HG03521 (cell line): Measurements from ENCODE around the gene PMEPA1.

Experiments
- ATAC-seq: cut with Tn5 transposase; IDR thresholded peaks from one replicate; pipeline ENCODE4 v1.9.1; 2021; ENCODE audit warnings: mild to moderate bottlenecking, moderate library complexity; ENCODE audit not compliant: unreplicated experiment

Gene PMEPA1, protein sequence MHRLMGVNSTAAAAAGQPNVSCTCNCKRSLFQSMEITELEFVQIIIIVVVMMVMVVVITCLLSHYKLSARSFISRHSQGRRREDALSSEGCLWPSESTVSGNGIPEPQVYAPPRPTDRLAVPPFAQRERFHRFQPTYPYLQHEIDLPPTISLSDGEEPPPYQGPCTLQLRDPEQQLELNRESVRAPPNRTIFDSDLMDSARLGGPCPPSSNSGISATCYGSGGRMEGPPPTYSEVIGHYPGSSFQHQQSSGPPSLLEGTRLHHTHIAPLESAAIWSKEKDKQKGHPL

DNA sequence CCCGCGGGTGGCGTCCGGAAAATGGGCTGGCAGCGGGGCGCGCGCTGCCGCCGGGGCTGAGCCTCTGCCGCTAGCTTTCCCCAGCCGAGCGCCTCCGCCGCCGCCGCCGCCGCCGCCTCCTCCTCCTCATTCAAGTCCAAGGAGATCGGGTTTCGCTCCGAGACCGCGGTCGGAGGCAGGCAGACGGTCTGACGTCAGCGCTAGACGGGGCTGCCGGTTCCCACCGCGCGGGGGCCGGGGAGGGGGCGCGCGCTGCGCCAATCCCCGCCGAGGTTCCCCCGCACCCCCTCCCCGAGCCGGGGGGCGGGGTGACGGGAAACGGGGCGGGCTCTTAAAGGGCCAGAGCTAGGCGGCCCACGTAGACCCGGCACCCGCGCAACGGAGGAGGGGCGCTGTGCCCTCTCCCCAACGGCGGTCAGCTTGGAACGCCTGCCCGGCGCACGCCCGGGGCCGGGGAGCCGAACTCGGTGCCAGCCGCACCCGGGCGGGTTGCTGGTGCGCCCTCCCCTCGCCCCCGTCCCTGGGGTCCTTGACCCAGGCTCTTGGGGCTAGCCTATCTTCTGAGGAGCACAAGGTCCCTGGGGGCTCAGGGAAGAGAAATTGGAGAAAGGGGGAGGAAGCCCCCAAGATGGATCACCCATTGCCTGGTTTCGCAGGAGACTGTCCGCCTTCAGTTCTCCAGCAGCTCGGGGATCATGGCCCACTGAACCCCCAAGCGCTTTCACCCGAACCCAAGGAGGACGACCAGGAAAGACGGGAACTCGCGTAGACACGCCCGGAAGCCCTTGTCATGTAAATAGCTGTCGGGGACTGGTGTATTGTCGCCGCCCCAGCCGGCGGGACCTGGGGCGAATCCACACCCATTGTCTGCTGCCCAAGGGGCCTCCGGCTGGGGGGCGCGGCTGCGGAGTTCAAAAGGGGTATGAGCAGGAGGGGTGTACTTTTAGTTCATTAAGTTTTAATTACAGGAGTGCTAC is at the start of gene PMEPA1:
TSS of gene PMEPA1 (minus strand) at position 193 of the 977 bp plus-strand sequence. CDS start 433 bp downstream, outside the sequence.
- ATAC-seq, result peak; percentile 86

DNA sequence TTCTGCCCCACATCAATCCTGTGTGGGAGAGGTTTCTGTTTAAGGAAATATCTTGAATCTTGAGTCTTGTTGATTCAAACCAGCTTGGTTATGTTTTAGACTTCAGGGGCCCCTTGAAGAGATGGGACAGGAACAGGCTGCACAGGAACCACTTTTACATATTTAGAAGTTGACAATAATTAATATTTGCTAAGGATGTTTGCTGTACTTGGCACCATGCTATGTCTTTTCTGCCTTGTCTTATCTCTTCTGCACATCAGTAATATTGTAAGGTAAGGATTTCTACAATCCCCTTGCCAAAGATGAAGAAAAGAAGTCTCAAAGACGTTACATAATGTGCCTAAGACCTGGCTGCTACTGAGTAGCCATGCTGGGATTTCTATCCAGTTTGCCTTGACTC is 48.0 kb upstream of the PMEPA1 start:
- ATAC-seq, result no peak

DNA sequence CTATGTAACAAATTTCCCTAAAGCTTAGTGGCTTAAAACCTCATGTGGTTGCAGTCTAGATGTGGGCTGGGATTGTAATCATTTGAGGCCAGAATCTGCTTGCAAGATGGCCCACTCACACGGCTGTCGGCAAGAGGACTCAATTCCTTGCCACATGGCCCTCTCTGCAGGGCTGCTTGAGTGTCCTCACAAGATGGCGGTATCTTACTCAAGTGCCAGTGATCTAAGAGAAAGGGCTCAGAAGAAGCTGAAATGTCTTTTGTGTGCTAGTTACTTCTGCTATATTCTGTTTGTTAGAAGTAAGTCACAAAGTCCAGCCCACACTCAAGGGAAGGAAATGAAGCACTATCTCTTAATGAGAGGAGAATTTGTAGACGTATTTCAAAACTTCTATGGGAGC is 47.1 kb upstream of the PMEPA1 start:
- no peak for ATAC-seq

DNA sequence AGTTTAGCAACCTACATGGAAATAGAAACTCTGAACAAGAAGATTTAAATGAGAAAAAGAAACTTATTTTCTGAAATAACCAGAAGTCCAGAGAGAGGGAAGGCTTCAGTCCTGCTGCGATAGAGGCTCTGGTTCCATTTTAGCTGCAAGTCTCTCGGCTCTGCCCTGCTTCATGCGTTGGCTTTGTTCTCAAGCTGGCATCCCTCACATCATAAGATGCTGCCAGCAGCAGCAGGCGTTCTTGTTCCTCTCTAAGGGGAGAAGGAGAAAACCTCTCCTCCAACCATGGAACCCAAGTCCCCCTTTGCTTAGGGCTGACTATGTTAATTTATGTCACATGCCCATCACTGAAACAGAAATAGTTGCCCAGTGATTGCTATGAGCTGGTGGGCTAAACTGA is 46.4 kb upstream of the PMEPA1 start:
- no peak for ATAC-seq

DNA sequence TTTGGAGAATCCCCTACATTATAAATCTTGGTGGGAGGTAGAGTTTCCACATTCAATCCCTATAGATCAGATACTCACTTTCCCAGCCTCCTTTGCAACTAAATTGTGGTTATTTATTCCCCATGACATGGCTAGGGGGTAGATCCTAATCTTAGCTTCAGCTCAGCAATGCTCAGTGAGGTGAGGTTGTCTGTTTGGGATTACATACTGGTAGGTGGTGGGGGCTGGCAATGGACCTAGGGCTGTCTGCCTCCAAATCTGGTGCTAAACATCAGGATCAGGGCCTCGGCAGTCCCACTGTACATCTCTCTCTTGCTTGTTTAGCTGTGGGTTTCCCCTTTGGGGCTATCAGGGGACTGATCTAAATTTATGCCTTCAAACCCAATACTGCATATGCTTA is 45.8 kb upstream of the PMEPA1 start:
- ATAC-seq, result no peak

DNA sequence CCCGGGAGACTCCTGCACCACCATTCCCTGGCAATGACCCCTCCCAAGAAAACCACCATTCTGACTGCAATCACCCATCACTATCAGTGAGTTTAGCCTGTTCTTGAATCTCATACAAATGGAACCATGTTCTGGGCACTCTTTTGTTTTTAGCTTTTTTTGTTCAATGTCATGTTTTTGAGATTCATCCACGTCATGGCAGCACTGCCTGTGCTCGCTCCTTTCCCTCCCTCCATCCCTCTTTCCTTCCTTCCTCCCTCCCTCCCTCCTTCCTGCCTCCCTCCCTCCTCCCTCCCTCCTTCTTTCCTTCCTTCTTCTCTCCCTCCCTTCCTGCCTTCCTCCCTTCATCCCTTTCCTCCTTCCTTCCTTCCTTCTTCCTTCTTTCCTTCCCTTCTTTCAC is 44.4 kb upstream of the PMEPA1 start:
- no peak for ATAC-seq

DNA sequence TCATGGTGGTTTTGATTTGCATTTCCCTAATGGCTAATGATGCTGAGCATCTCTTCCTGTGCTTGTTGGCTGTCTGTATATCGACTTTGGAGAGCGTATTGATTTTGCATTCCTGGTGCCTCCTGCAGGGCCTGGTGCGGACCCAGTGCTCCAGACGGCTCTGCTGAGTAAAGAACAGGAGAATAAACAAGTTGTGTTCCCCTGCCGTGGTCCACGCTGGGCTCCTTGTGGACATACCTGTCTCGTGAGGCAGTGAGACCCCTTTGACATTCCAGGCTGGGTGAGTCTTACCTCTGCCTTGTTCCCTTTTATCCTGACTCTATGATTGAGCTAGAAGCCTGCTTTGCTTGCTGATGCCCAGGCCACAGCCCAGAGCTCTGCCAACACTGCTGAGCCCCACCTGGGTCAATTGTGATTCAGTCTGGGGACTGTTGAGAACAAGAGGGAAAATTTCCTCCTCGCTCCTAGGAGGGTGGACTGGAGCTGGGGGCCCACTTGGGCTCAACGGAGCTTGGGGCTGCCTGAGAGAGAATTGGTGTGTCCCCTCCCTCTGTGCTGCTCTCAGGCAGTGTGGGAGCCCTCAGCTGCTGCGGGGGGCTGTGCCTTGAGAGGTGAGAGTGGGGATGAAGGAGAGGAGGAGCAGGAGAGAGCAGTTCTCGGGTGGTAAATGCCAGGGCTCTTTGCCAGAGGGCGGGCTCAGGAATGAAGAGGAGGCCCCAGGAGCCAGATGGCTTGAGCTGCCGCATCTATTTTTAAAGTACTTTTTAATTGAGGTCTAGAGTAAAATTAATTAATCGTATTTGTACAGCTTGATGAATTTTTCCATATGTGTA is 43.7 kb upstream of the PMEPA1 start:
- no peak for ATAC-seq

DNA sequence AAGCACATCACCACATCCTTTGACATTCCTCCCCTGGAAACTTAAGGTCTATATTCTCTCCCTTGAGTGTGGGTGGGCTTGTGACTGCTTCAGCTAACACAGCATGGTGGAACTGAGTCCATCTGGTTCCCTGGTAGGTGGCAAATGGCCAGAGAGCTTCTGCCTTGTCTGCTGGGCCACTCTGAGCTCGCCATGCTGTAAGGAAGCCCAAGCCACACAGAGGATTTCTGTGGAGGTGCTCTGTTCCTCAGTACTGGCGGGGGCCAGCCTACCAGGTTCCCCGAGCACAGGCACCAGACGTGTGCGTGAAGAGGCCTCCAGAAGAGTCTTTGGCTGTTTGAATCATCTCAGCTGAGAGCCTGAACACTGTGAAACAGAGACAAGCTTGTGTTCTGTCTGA is 41.6 kb upstream of the PMEPA1 start:
- no peak for ATAC-seq

DNA sequence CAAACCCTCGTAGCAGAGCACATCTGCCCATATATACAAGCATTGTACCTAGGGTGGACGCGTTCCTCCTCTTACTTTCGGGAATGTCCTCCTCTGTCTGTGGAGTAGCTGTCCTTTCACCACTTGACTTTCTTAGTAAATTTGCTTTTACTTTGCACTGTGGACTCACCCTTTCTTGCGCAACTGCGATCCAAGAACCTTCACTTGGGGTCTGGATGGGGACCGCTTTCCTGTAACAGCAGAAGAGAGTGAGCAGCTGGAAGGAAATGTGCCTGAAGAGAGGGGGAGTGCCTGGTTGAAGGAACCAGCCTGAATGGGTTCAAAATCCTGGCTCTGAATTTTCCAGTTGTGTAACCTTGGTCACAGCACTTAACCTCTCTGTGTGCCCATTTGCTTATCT is 40.1 kb upstream of the PMEPA1 start:
- no peak for ATAC-seq

DNA sequence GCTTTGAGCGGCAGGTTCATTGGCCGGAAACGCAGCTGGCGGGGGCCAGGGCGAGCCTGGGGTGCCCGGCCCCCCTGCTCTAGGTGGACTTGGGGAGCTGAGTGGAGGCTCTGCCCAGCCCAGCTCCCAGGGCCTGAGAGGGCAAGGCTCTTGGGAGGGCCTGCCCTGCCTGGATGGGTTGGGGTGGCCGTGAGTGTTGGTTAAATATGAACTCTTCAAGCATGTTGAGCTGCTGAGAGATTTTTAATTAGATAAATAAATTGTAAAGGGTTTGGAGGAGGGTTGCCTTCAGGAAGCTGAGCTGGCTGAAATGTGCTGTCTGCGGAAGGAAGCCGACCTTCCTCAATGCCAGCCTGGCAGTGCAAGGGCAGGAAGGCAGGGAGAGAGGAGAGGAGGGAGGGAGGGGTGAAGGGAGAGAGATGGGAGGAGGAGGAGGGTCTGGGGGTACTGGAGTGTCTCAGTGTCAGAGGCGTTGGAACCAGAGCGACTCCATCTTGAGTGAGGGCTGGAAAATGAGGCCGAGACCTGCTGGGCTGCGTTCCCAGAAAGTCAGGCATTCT is 39.4 kb upstream of the PMEPA1 start:
- no peak for ATAC-seq

DNA sequence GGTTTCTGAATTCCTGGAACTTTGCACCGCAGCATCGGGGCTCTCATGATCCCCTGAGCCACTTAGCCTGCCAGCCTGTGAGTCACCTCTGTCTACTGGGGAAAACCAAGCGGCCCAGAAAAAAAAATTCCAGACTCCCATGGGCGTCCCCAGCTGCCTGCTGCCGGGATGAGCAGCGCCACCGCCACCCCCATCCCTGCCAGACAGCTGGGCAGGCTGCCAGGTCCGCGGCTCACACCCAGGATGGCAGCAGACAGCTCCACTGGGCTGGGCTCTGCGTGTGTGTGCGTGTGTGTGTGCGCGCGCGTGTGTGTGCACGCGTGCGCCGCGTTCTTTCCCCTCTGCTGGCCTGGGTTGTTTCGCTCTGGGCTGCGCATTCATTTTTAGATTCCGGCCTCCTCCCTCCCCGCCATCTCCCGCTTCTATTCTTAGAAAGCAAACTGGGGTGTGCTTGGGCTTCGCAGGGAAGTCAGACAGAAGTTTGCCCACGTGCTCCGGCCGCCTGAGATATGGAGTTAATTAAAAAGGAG is 38.9 kb upstream of the PMEPA1 start:
- no peak for ATAC-seq

DNA sequence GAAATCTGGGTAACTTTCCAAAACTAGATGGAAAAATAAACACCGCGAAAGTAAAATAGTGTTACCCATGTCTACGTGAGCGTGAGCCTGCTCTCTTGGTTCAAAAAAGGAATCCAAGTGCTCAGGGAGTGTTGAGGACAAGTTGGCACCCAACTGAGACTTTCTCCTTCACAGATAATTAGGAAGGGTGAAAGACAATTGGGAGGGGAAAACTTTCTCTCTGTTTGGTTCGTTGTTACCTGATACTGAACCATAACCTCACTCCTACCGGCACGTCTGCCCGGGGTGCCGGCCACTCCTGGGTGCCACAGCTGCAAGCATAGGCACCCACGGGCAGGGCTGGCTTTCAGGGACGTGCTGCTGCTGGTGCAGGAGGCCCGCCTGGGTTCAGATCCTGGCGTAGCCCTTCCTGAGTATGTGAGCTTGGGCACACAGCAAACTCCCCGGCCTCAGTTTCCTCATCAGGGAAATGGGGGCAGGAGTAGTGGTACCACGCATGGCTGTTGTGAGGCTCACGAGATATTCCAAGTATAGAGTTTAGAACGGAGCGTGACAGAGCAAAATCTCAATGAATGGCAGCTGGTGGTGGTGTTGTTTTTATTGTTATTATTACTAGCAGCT is 38.2 kb upstream of the PMEPA1 start:
- ATAC-seq, result no peak

DNA sequence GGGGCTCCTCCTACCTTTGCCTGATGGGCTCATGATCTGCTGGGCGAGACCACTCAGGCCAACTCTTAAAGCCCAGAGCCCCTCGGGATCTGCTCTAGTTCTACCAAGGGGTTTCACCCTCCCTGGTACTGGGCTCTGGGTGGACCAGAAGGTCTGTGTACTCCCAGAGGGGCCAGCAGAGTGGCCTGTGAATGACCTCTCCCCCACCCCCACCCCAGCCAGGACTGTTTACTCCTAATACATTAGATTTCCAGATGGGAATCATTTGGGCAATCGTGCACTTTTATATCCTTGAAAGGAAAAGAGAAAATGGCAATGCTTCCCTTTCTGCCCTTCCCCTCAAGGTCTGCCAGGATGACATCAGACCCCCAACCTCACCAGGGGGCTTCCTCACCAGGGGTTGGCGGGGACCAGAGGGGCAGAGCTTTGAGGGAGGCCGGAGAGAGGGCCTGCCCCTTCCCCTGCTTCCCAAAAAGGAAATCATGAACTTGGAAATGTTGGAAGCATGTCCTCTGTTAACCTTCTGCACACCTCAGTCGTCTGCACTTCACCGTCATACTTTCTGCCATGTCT is 37.1 kb upstream of the PMEPA1 start:
- no peak for ATAC-seq

DNA sequence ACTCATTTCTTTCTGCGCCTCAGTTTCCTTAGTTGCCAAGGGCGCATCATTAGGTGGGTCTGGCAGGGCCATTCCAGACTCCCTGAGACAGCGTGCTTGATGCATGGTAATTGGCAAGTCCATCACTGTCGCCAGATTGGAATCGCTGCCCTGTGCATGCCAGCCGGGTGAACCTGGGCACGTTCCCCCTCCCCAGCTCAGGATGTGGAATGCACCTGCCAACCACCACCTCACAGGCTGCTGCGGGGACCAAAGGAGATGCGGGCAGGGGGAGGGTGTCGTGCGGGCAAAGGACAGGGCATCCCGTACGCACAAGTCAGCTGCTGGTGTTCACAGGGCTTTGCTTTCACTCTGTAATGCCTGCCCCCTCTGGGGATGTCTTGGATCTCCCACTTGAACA is 36.4 kb upstream of the PMEPA1 start:
- ATAC-seq, result no peak

DNA sequence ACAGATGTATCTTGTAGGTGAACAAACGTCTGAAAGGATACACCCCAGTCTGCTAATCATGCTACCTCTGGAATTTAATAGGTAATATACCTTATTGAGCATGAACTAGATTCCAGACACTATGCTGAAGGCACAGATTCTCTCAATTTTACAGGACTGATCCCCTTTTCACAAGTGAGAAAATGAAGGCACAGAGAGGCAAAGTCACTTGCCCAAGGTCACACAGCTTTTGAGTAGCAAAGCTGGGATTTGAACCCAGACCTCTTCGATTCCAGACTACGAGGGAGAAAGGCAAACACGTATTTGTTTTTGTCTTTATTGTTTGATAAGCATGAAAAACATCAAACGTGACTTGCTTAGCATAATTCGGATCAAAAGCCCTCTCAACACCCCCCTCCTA is 34.4 kb upstream of the PMEPA1 start:
- no peak for ATAC-seq

DNA sequence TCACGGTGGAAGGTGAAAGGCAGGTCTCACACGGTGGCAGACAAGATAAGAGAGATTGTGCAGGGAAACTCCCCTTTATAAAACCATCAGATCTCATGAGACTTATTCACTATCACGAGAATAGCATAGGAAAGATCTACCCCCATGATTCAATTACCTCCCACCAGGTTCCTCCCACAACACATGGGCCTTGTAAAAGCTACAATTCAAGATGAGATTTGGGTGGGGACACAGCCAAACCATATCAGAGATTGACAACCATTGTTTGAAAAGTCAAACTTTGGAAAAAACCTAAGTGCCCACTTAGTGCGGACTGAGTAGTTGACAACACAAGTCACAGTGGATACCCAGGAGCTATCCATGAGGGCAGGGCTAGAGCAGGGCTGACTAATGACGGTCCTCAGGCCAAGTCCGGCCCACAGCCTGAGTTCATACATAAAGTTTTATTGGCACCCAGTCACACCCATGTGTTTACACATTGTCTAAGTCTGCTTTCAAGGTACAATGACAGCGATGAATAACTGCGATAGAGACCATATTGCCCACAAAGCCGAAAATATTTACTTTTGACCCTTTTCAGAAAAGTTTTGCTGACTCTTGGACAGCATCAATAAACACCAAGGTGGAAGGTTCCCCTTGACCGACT is 33.8 kb upstream of the PMEPA1 start:
- no peak for ATAC-seq

DNA sequence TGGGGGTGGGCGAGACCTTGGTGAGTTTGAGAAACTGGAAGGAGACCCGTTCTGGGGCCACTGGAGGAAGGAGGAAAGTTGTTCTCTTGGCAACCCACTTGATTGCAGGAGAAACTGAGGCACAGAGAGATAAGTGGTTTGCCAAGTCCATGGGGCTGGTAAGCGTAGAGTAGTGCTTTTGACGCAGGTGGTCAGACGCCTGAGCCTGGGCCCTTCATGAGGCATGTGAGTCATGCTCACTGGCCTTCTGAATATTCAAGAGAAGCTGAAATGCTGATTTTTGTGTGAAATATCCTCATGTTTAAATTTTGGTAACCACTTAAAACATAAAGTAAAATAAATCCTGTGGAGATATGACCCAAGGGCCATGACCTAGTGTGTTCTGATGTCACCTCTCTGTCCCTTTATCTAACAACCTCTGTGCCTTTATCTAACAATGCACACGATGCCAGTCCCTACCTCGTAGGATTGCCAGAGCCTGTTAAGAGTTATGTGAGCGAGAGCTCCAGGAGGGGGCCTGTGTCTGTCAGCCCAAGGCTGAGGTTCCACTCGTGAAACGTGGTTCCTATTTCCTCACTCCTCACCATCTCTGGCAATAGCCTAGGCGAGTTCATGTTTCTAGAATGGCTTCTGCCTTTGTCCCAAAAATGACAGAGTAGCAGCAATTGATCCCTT is 32.8 kb upstream of the PMEPA1 start:
- no peak for ATAC-seq

DNA sequence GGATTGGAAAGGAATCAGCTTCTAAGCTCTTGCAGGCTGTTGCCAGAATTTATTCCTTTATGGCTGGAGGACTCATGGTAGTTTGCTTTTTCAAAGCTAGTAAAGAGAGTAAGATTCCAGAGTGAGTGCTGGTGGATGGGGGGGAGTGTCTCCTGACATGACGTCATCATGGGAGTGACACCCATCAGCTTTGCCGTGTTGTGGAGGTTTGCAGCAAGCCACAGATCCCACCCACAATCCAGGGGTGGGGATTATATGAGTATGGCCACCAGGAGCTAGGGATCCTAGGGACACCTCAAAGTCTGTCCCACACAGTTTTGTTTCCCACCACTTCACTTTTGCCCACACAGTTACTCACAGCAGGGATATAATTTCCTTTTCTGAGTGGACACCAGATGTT is 28.7 kb upstream of the PMEPA1 start:
- no peak for ATAC-seq

DNA sequence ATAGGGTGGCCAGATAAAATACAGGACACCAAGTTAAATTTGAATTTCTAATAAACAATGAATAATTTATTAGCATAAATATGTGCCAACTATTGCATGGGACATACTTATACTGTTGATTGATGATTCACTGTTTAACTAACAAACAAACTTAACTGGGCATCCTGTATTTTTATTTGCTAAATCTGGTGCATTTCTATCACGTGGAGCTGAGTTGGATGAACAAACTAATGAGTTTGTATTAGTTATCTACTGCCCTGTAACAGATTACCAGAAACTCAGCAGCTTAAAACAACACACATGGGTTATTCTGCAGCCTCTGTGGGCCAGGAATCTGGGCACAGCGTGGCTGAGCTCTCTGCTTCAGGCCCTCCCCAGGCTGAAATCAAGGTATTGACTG is 28.2 kb upstream of the PMEPA1 start:
- ATAC-seq, result no peak
